IPS-18c (cell line): Measurements from ENCODE around the gene C9orf152.
"Not testable (repeated sequence)": the region's sequence is repeated elsewhere in the genome, so short reads cannot be mapped to it uniquely, and the experiment has no call there.

Source experiments
- H3K4me3 ChIP-seq: 2 replicates; pipeline ENCODE4 v1.7.0; 2013; ENCODE audit warnings: low read depth, mild to moderate bottlenecking, low read length, moderate library complexity; ENCODE audit not compliant: insufficient read depth
- H3K9me3 ChIP-seq: one replicate; pipeline ENCODE4 v1.6.1; 2013; ENCODE audit warnings: mild to moderate bottlenecking, low read length, moderate library complexity; ENCODE audit not compliant: control insufficient read depth, insufficient read depth

The C9orf152 gene

DNA sequence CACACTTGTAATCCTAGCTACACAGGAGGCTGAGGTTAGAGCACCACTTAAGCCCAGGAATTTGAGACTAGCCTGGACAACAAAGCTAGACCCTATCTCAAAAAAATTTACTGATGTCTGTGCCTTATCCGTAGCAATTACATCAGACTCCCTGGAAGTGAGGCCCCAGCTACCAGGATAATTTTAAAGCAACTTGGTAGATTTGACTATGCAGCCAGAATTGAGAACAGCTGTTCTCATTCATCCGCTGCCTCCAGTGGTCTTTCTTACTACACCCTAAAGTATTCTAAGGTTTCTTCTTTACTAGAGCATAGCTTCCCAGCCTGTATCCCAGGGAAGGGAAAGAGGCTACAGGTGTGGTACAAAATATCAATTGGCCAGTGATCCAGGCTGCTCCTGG is 20.4 kb upstream of the C9orf152 start:
- Histone ChIP-seq H3K9me3 (no peaks in the 10 kb centered on the region), H3K4me3 (no peak overlapping the region)

DNA sequence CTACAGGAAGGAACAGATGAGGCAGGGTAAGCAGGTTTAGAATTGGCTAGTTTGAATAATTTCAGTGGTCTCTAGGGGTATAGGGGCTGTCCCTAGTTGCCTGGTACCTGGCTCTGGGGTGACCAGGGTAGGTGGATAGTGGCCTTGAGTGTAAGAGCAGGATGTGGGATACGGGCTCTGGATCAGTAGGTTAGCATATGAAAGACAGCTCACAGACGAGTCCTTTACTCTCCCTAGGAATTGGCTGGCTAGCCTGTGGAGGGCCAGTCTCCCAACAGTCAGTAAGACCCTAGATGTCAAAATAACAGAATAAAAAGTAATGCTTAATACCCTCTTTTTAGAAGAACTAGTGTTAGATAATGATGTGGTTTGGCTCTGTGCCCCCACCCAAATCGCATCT is 16.6 kb upstream of the C9orf152 start:
- H3K9me3 ChIP-seq: no peaks in the 10 kb centered on the region

DNA sequence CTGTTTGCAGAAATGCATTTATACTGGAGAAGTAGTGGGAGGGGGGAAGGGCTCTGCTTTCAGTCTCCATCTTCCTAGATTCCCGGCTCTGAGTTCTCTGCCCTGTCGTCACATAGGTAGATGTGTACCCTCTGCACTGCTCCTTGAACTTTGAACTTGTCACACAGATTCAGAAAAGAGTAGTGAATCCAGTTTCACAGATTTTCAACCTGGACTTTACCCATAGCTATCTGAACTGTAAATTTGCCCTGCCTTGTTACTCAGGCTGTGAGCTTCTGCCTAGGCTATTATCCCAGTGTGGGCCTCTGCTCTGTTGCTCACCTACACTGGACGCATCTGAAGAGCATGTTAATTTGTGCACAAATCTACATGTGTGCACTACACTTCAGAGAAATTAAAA is 12.8 kb upstream of the C9orf152 start:
- Histone ChIP-seq H3K4me3 (no peak overlapping the region), H3K9me3 (no peaks in the 10 kb centered on the region)

More for the DNA sequence above, 16.6 kb upstream of the C9orf152 start:
- no peak overlapping the region for H3K4me3 ChIP-seq

- H3K9me3 ChIP-seq: no peaks in the 10 kb centered on the region
Measured at GRCh38 chr9:110217656-110218099, 9.7 kb upstream of the C9orf152 start.

DNA sequence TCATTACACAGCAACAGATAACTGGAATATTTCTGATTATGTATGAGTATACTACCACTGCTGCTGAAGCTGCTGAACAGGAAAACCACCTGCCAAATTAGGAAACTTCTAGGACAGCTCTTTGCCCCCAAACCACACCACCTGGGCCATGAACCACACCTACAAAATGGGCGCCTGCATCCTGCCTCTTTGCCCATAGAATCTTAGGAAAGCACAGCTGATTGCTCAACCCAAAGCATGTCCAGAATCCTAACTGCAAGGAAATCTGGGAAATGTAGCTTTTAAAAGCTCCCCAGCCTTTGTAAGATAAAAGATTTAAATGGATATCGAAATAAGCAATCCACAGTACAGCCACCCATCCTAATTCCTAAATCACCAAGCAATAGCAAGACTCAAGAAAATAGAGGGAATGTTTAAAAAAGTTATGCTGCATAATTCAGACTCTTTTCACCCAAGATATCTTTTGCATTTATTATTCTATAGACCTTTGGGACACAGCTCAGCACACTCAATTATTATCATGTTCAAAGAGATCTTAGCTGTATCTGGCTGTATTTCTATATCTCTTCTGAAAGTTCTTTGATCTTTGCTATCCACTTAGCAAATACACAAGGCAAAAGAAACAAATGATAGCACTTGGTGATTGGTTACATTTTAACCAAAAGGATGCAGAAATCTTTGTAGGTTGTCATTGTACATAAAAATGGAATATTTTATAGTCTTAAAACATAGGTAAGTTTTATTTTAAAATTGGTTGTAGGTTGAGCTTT is 6.8 kb upstream of the C9orf152 start:
- Histone ChIP-seq H3K4me3 (no peak overlapping the region), H3K9me3 (no peaks in the 10 kb centered on the region)

More at GRCh38 chr9:110217656-110218099, 9.7 kb upstream of the C9orf152 start:
- no peak overlapping the region for H3K4me3 ChIP-seq

- no peak overlapping the region for H3K4me3 ChIP-seq
Measured at GRCh38 chr9:110214090-110214489, 6.1 kb upstream of the C9orf152 start.

GRCh38 chr9:110213413-110214044 is 5.6 kb upstream of the C9orf152 start:
- H3K9me3 ChIP-seq: no peaks in the 10 kb centered on the region

More at GRCh38 chr9:110214090-110214489, 6.1 kb upstream of the C9orf152 start:
- H3K9me3 ChIP-seq: no peaks in the 10 kb centered on the region

GRCh38 chr9:110207071-110207641 is 803 bp downstream of the C9orf152 start:
- Histone ChIP-seq H3K4me3 (no peak overlapping the region), H3K9me3 (no peaks in the 10 kb centered on the region)

More at GRCh38 chr9:110213413-110214044, 5.6 kb upstream of the C9orf152 start:
- H3K4me3 ChIP-seq: no peak overlapping the region

GRCh38 chr9:110206389-110206788 is 1.6 kb downstream of the C9orf152 start:
- no peak overlapping the region for H3K4me3 ChIP-seq
- no peaks in the 10 kb centered on the region for H3K9me3 ChIP-seq

DNA sequence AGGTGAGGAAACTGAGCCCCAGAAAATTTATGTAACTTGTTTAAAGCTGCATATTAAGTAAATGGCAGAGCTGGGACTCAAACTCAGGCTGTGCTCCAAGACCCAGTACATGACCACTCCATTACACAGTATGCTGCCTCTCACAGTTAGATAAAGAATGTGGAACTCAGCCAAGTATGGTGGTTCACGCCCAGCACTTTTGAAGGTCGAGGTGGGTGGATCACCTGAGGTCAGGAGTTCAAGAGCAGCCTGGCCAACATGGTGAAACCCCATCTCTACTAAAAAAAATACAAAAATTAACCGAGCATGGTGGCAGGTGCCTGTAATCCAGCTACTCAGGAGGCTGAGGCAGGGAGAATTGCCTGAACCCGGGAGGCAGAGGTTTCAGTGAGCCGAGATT is 2.3 kb downstream of the C9orf152 start:
- not testable (repeated sequence) for H3K9me3 ChIP-seq, H3K4me3 ChIP-seq

DNA sequence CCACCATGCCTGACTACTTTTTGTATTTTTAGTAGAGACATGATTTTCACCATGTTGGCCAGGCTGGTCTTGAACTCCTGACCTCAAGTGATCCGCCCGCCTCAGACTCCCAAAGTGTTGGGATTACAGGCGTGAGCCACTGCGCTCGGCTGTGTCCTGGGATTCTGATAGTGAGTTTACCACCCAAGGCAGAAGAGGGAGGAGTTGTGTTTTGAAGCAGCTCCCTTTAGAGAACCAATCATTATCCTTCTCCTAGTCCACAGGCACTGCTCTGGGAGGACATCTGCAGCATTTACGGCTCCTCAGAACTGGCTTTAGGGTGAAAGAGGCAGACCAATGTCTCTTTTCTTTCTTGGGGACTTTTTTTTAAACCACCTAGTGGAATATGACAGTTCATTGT is 5.7 kb downstream of the C9orf152 start:
- H3K4me3 ChIP-seq: no peak overlapping the region
- peaks cover 2% of the 10 kb centered on the region for H3K9me3 ChIP-seq

GRCh38 chr9:110199643-110200042 is 8.3 kb downstream of the C9orf152 start:
- Histone ChIP-seq H3K9me3 (peaks cover 2% of the 10 kb centered on the region), H3K4me3 (no peak overlapping the region)

DNA sequence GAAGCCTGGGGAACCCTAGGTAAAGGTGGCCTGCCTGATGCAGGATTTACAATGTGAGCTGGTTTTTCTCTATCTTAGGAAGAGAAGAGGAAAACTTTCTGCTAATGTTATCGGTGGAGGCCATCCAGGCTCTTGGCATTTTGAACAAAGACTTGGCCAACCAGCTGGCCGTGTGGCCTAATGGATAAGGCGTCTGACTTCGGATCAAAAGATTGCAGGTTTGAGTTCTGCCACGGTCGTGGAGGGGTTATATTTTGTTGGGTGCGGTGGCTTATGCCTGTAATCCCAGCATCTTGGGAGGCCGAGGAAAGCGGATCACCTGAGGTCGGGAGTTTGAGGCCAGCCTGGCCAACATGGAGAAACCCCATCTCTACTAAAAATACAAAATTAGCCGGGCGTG is 9.6 kb downstream of the C9orf152 start:
- Histone ChIP-seq H3K9me3 (peaks cover 2% of the 10 kb centered on the region), H3K4me3 (no peak overlapping the region)

- H3K4me3 ChIP-seq: no peak overlapping the region
- peaks cover 2% of the 10 kb centered on the region for H3K9me3 ChIP-seq
Measured at GRCh38 chr9:110197330-110198187, 10.4 kb downstream of the C9orf152 start.

- H3K9me3 ChIP-seq, H3K4me3 ChIP-seq: not testable (repeated sequence)
Measured at GRCh38 chr9:110196084-110196499, 11.9 kb downstream of the C9orf152 start.

DNA sequence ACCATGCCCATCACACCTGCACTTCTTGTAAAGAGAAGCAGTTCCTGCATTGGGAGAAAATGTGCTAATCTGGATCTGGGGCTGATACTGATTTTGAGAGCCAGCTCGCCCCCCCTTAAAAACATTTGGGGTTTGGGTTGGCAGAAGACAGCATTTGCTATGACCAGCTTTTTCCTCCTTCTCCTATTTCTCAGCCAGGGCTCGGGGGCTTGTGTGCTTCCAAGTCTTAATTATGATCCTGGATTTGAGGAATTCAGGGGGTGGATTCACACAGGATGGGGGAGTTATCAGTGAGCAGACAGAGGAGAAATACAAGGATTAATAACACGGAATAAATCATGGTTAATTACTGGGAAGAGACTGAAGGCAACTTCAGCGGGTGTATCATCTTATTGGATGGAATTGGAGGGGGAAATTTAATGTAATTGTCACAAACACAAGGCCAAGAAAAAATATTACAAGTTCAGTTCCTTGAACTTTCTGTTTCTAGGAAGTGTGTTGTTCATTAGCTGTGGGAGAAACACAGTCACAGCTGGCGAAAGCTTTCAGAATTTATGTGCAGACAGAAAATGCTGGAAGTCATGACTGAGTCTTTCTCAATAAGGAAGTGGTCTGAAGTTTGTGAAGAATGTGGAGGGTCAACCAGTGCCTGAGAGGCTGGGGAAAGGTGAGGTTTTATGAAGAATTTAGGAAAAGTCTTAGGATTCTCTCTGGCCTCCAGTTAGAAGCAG is 15.3 kb downstream of the C9orf152 start:
- Histone ChIP-seq H3K4me3 (no peak overlapping the region), H3K9me3 (peaks cover 1% of the 10 kb centered on the region)

GRCh38 chr9:110191615-110192014 is 16.3 kb downstream of the C9orf152 start:
- Histone ChIP-seq H3K4me3 (no peak overlapping the region), H3K9me3 (no peaks in the 10 kb centered on the region)
